ENCODE data around the gene PNKD.

DNA sequence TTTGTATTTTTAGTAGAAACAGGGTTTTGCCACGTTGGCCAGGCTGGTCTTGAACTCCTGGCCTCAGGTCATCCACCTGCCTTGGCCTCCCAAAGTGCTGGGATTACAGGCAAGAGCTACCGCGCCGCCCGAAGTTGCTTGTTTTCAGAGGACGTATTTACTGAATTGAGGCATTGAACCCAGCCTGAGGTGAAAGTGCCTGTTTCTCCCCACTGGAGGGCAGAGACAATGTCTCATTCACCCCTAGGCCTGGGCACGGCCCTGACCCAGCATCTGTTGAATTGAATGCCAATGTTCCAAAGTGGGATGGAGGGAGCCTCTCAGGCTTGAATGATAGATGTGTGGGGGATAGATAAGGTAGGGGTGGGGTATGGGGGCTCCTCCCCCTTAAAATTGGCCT is 26.5 kb downstream of the PNKD start:
- TF ChIP-seq CTCF (IDR thresholded peaks at IDR 0.05) (no peak), POLR2A (IDR thresholded peaks at IDR 0.05) (no peak)

Data from Peyer's patch (tissue), 4 donors.